NT2/D1 (cell line): ENCODE data around the gene SMTNL2.

Experiments used
- DNase-seq: peaks from one replicate; pipeline ENCODE4 v3.0.0-alpha.2; 2011; ENCODE audit warnings: low read depth, low spot score
- H3K27me3 ChIP-seq: 2 replicates; pipeline ENCODE4 v1.6.0; 2011; ENCODE audit warnings: mild to moderate bottlenecking; ENCODE audit not compliant: insufficient read length, insufficient read depth
- H3K36me3 ChIP-seq: 2 replicates; pipeline ENCODE4 v1.6.1; 2011; ENCODE audit warnings: mild to moderate bottlenecking, low read length, mixed read lengths; ENCODE audit not compliant: insufficient read depth, insufficient read length
- H3K4me1 ChIP-seq: 2 replicates; pipeline ENCODE4 v1.5.1; 2011; ENCODE audit not compliant: insufficient read depth, insufficient read length
- H3K4me3 ChIP-seq: 2 replicates; pipeline ENCODE4 v1.5.1; 2011; ENCODE audit warnings: low read depth; ENCODE audit not compliant: insufficient read length
- H3K9ac ChIP-seq: 2 replicates; pipeline ENCODE4 v1.6.0; 2011; ENCODE audit warnings: low read depth; ENCODE audit not compliant: insufficient read length
- H3K9me3 ChIP-seq: 2 replicates; pipeline ENCODE4 v1.5.1; 2011; ENCODE audit warnings: mild to moderate bottlenecking, low read length; ENCODE audit not compliant: insufficient read depth
- SUZ12 ChIP-seq: IDR thresholded peaks from 2 replicates; pipeline ENCODE4 v1.6.1; 2011; ENCODE audit not compliant: insufficient read length, insufficient read depth; ENCODE audit errors: extremely low read depth
- YY1 ChIP-seq: IDR thresholded peaks from 2 replicates; pipeline ENCODE4 v1.6.1; 2011; ENCODE audit not compliant: insufficient read length, insufficient read depth
- ZNF274 ChIP-seq: IDR thresholded peaks from 2 replicates; pipeline ENCODE4 v1.6.1; 2011; ENCODE audit warnings: mild to moderate bottlenecking, low read depth, low read length

Gene SMTNL2

GRCh38 chr17:4559139-4559791 lies 25.1 kb upstream of the SMTNL2 start:
- no peak overlapping the region for H3K4me3 ChIP-seq
- DNase-seq = no peak
- no peaks in the 10 kb centered on the region for H3K9me3 ChIP-seq
- TF ChIP-seq ZNF274 (no peak), YY1 (no peak)
- no peaks in the 10 kb centered on the region for H3K27me3 ChIP-seq
- peaks cover 3% of the 10 kb centered on the region for H3K4me1 ChIP-seq
- peaks cover 3% of the 10 kb centered on the region for H3K36me3 ChIP-seq
- no peak overlapping the region for H3K9ac ChIP-seq

DNA sequence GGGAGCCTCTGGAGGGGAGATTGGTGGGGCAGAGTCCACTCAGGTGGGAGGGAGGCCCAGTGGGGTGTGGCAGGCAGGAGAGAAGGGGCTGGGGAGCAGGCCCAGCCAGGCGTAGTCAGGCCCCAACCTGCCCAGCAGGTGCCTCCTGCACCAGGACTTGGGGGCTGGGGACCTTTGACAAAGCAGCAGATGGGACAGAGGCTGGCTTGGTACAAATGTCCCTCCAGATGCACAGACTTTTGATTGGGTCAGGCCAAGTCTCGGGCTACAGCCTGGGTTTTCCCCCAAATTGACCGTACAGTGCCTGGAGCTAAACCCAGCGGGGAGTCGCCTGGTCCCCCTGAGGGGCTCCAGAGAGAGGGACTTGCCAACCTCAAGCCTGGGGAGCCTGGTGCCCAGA lies 24.4 kb upstream of the SMTNL2 start:
- H3K27me3 ChIP-seq = no peaks in the 10 kb centered on the region
- H3K9me3 ChIP-seq = no peaks in the 10 kb centered on the region
- H3K9ac ChIP-seq = no peak overlapping the region
- H3K36me3 ChIP-seq = no peaks in the 10 kb centered on the region
- no peak overlapping the region for H3K4me3 ChIP-seq
- no peak for DNase-seq
- peaks cover 3% of the 10 kb centered on the region for H3K4me1 ChIP-seq
- TF ChIP-seq YY1 (no peak), ZNF274 (no peak), SUZ12 (no peak)

- Histone ChIP-seq H3K9ac (no peak within 1 kb of the TSS), H3K27me3 (no peaks in the 10 kb centered on the region), H3K9me3 (no peaks in the 10 kb centered on the region), H3K4me1 (peaks cover 5% of the 10 kb centered on the region), H3K36me3 (no peaks in the 10 kb centered on the region), H3K4me3 (no peak within 1 kb of the TSS)
- DNase-seq = no peak
- TF ChIP-seq ZNF274 (no peak), YY1 (no peak), SUZ12 (no peak)
Observed at GRCh38 chr17:4560421-4560820, 23.9 kb upstream of the SMTNL2 start, which contains the start of gene GGT6. Gene GGT6, minus strand, starts transcription at chr17:4560577. Its CDS starts 56 bp downstream, at chr17:4560521.

DNA sequence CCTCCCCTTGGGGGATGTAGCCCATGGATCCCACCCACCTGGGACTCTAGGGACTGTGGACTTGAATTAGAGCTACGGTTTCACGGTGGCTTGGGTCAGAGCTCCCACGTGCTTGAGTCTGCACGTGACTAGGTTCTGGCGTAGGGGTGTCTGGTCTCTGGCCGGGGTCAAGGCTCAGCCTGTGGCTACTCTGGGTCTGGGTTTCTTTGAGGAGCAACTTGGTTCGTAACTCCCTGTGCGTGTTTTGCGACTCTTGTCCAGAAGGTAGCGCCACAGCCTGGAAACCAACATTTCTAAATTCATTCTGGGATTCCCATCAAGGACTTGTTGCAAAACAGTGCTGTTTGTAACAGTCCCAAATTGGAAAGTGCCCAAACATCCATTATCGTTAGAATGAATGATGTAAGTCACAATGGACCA lies 23.5 kb upstream of the SMTNL2 start:
- peaks cover 5% of the 10 kb centered on the region for H3K4me1 ChIP-seq
- H3K36me3 ChIP-seq = no peaks in the 10 kb centered on the region
- no peak overlapping the region for H3K9ac ChIP-seq
- H3K9me3 ChIP-seq = no peaks in the 10 kb centered on the region
- H3K4me3 ChIP-seq = no peak overlapping the region
- no peak for DNase-seq
- H3K27me3 ChIP-seq = no peaks in the 10 kb centered on the region
- TF ChIP-seq SUZ12 (no peak), ZNF274 (no peak), YY1 (no peak)

DNA sequence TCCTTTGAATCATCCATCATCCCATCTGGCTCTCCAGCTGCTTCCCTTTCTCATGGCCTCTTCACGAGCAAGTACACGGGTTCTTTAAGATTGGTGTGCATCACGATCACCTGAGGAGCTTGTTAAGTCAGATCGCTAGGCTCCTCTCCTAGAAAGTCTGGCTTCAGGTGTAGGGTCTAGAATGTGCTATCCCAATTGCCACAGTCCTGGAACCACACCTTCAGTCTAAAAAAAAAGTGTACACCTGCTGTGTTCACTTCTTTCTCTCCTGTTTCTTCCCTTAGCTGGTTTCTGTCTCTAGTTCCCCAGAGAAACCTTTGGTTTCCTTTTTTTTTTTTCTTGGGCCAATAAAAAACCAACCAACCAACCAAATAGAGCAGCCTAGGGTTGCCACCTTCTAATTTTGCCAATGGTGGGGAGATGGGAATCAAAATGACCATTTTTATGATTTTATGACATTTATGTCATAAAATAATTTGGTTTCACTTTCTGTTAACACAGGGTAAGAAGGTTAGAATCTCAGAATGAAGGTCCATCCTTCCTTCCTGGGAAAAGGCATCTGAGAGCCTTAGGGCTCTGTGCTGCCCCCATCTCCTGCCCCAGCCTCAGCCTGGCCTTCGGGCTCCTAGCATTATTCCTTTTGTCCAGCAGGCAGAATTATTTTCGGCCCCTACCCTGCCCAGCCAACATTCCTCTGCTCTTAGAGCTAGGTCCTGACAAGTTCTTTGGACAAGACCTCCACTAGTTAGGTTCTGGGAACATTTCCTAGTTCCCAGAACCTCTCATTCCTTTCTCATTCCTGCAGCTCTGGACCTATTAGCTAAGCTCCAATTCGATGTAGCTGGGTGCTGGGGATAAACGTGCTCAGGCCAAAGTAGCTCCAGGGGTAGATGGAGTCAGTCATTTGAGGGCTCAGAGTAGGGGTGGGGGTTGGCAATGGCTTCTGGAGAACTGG lies 22.0 kb upstream of the SMTNL2 start:
- H3K4me3 ChIP-seq = no peak overlapping the region
- H3K9me3 ChIP-seq = no peaks in the 10 kb centered on the region
- no peak for DNase-seq
- no peak for TF ChIP-seq SUZ12
- TF ChIP-seq YY1 = no peak
- no peak for TF ChIP-seq ZNF274
- peaks cover 2% of the 10 kb centered on the region for H3K4me1 ChIP-seq
- H3K36me3 ChIP-seq = no peaks in the 10 kb centered on the region
- H3K27me3 ChIP-seq = no peaks in the 10 kb centered on the region
- no peak overlapping the region for H3K9ac ChIP-seq

DNA sequence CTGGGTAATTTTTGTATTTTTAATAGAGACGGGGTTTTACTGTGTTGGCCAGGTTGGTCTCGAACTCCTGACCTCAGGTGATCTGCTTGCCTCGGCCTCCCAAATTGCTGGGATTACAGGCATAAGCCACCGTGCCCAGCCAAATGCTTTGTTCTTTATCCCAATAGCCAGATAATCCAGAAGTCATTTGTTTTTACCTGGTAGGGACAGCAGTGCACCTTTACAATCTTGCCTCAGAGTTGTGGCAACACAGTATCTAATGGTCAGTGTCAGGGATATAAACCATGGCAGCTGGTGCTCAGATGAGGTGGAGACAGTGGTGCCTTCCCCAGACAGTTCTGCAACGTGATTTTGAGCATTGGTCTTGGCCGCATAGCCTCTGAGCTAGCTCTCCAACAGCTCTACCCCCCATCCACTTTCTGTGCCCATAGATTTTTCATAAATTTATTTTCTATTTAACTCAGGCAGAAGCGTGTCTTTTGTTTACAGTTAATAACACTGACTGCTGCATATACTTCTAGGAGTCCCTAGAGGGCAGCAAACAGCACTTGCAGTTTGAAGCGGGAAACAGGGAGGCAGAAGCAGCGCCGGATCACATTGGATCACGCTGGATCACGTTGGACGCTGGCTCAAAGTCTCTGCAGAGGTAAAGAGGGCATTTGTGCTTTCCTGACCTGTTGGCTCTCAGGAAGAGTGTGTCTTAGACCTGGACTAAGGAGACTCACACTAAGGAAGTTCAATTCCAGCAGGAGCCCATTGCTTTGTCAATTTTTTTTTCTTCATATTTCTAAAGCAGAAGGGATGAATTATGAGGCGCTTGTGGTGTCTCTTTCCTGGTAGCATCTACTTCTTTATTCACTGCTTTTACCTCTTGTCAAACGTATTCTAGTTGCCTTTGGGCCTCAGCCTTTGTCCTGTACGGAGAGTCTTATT lies 18.9 kb upstream of the SMTNL2 start:
- Histone ChIP-seq H3K27me3 (no peaks in the 10 kb centered on the region), H3K4me3 (no peak overlapping the region)
- peak; percentile 56 for DNase-seq

GRCh38 chr17:4566785-4567184 lies 17.5 kb upstream of the SMTNL2 start:
- H3K4me3 ChIP-seq = no peak overlapping the region
- no peaks in the 10 kb centered on the region for H3K9me3 ChIP-seq
- DNase-seq = peak; percentile 68
- H3K27me3 ChIP-seq = no peaks in the 10 kb centered on the region
- H3K9ac ChIP-seq = no peak overlapping the region
- H3K36me3 ChIP-seq = no peaks in the 10 kb centered on the region
- H3K4me1 ChIP-seq = peaks cover 2% of the 10 kb centered on the region
- no peak for TF ChIP-seq YY1
- no peak for TF ChIP-seq SUZ12
- no peak for TF ChIP-seq ZNF274

More for the DNA sequence above, 18.9 kb upstream of the SMTNL2 start:
- no peaks in the 10 kb centered on the region for H3K9me3 ChIP-seq
- H3K9ac ChIP-seq = peak overlapping the region; percentile 50
- peaks cover 2% of the 10 kb centered on the region for H3K4me1 ChIP-seq
- no peak for TF ChIP-seq SUZ12
- no peak for TF ChIP-seq ZNF274
- TF ChIP-seq YY1 = no peak
- no peaks in the 10 kb centered on the region for H3K36me3 ChIP-seq
